B cell (primary cell): ENCODE data around the gene ASB4. TPM values are rescaled to one million over a fixed set of nuclear protein-coding genes. Genes with fewer than 3 reads are reported as not detected.

Source experiments
- ATAC-seq: fragments of 200-7000 bp; cut with Tn5 transposase; one replicate; pipeline ENCODE4 v1.10.0; 2021; ENCODE audit warnings: low read depth, mild to moderate bottlenecking, moderate number of reproducible peaks, moderate library complexity
- CTCF ChIA-PET: fragments of 350-600 bp; sonication (Branson Sonifier 250); formaldehyde crosslinking; loops from one replicate; lab custom pipeline; 2021; ENCODE audit warnings: antibody characterized with exemption, inconsistent platforms; lab: Charles Lee
- POLR2A ChIA-PET: fragments of 350-600 bp; sonication (Branson Sonifier 250); formaldehyde crosslinking; loops from one replicate; lab custom pipeline; 2021; ENCODE audit warnings: antibody characterized with exemption; lab: Charles Lee
- DNase-seq: peaks from one replicate; pipeline ENCODE4 v3.0.0; 2013
- H2AFZ ChIP-seq: 2 replicates; pipeline ENCODE4 v1.6.1; 2012; ENCODE audit warnings: mild to moderate bottlenecking, low read depth, low read length; ENCODE audit not compliant: insufficient read depth, poor library complexity, severe bottlenecking
- H3K27ac ChIP-seq, 2 donors: 1 replicate in 1 of 2; 2 replicates in 1 of 2; pipeline ENCODE4 v1.5.1; 2012 to 2013; ENCODE audit warnings: low read length in 2 of 2, mild to moderate bottlenecking in 2 of 2, moderate library complexity in 1 of 2
- H3K27me3 ChIP-seq, 4 experiments: fragments of 200-600 bp in 1 of 4; sonication (generic) in 1 of 4; replicated peaks in 1 of 4; 1 replicate in 2 of 4; 2 replicates in 2 of 4; pipeline versions ENCODE4 v1.6.1 to v1.7.0; 2013 to 2016; ENCODE audit warnings: low read length in 3 of 4, mild to moderate bottlenecking in 2 of 4, mixed read lengths in 1 of 4, moderate library complexity in 1 of 4; ENCODE audit not compliant: insufficient read depth in 4 of 4, control insufficient read depth in 3 of 4; ENCODE audit errors: control extremely low read depth in 1 of 4
- H3K36me3 ChIP-seq, 2 experiments: replicated peaks in 1 of 2; 1 replicate in 1 of 2; 2 replicates in 1 of 2; pipeline versions ENCODE4 v1.6.1 to v1.7.1; 2013; ENCODE audit warnings: low read length in 1 of 2; ENCODE audit not compliant: insufficient read depth in 2 of 2, control insufficient read depth in 1 of 2; ENCODE audit errors: control extremely low read depth in 1 of 2, extremely low read depth in 1 of 2
- H3K4me1 ChIP-seq, 2 donors: fragments of 200-600 bp in 1 of 2; sonication (generic) in 1 of 2; 1 replicate in 1 of 2; 2 replicates in 1 of 2; pipeline versions ENCODE4 v1.5.1 to v1.6.1; 2013 to 2017; ENCODE audit warnings: low read length in 2 of 2; ENCODE audit not compliant: control insufficient read depth in 2 of 2, insufficient read depth in 2 of 2
- H3K4me2 ChIP-seq: replicated peaks from 2 replicates; pipeline ENCODE3; 2012; ENCODE audit warnings: mild to moderate bottlenecking, low read depth, low read length; ENCODE audit not compliant: poor library complexity, severe bottlenecking
- H3K4me3 ChIP-seq, 5 experiments: fragments of 200-600 bp in 1 of 5; sonication (generic) in 1 of 5; 1 replicate in 3 of 5; 2 replicates in 2 of 5; pipeline versions ENCODE4 v1.5.1 to v1.7.0; 2011 to 2016; ENCODE audit warnings: low read length in 4 of 5, mild to moderate bottlenecking in 4 of 5, low read depth in 2 of 5, control low read depth in 1 of 5, moderate library complexity in 1 of 5; ENCODE audit not compliant: insufficient read depth in 1 of 5; ENCODE audit errors: control extremely low read depth in 1 of 5, extremely low read depth in 1 of 5
- H3K79me2 ChIP-seq: fragments of 200-600 bp; sonication (generic); one replicate; pipeline ENCODE4 v1.6.0; 2016; ENCODE audit warnings: low read length; ENCODE audit not compliant: control insufficient read depth, insufficient read depth
- H3K9ac ChIP-seq: fragments of 200-600 bp; sonication (generic); 2 replicates; pipeline ENCODE4 v1.6.1; 2017; ENCODE audit warnings: mild to moderate bottlenecking, low read length, moderate library complexity
- H3K9me3 ChIP-seq, 3 donors: one replicate each; pipeline versions ENCODE4 v1.6.1 to v1.7.1; 2013; ENCODE audit warnings: low read length in 2 of 3; ENCODE audit not compliant: control insufficient read depth in 2 of 3, insufficient read depth in 1 of 3; ENCODE audit errors: control extremely low read depth in 1 of 3
- H4K20me1 ChIP-seq: 2 replicates; pipeline ENCODE4 v1.6.0; 2012; ENCODE audit warnings: mild to moderate bottlenecking, low read length; ENCODE audit not compliant: insufficient read depth, control insufficient read depth, poor library complexity, severe bottlenecking
- H3K27ac Mint-ChIP-seq: one replicate; pipeline ENCODE4 v1.8.0; 2021; ENCODE audit warnings: mixed read lengths
- H3K27me3 Mint-ChIP-seq: one replicate; pipeline ENCODE4 v1.8.0; 2021; ENCODE audit warnings: mixed read lengths
- H3K4me1 Mint-ChIP-seq: one replicate; pipeline ENCODE4 v1.8.0; 2021; ENCODE audit warnings: mixed read lengths
- H3K4me3 Mint-ChIP-seq: one replicate; pipeline ENCODE4 v1.8.0; 2021; ENCODE audit warnings: mixed read lengths
- H3K9me3 Mint-ChIP-seq: one replicate; pipeline ENCODE4 v1.8.0; 2022; ENCODE audit warnings: mixed read lengths; ENCODE audit not compliant: insufficient read depth
- CTCF ChIP-seq: fragments of 200-600 bp; IDR thresholded peaks from one replicate; pipeline ENCODE4 v1.8.0; 2022; ENCODE audit warnings: antibody characterized with exemption, mild to moderate bottlenecking
- EZH2 ChIP-seq: IDR thresholded peaks from 2 replicates; pipeline ENCODE4 v1.6.1; 2012; ENCODE audit warnings: borderline replicate concordance, low read depth, mild to moderate bottlenecking, moderate library complexity, low read length; ENCODE audit not compliant: insufficient read depth, poor library complexity, severe bottlenecking
- WGBS: methylation state at CpG from one replicate; pipeline ENCODE4 v1.1.5; 2013; ENCODE audit warnings: missing lambda C conversion rate; ENCODE audit not compliant: insufficient coverage; 5-methylcytosine and 5-hydroxymethylcytosine counted together
- intact Hi-C: fragments of 100-400 bp; cut with micrococcal nuclease; formaldehyde crosslinking; loops from one replicate; pipeline ENCODE4 v1.10.0; 2022
- polyA plus RNA-seq: library from polyadenylated mRNA; depleted of rRNA; stranded (reverse); fragments of >200 nt; gene quantifications from 2 replicates; pipeline ENCODE4 v1.2.3, GENCODE V29; 2012
- total RNA-seq, 2 donors: library from RNA; stranded (reverse); fragments of 120-200 nt in 1 of 2; gene quantifications; 1 replicate in 1 of 2; 2 replicates in 1 of 2; pipeline versions ENCODE4 v1.2.3 to v1.2.4, GENCODE V29; 2013 to 2022

Gene ASB4
- total and polyA plus RNA-seq, 2 donors (not counting 1 experiment from before 2014, with no cell fraction given): not detected

- Mint-ChIP-seq H3K4me3 (no peak overlapping the region), H3K4me1 (peaks cover 9% of the 10 kb centered on the region), H3K9me3 (no peaks in the 10 kb centered on the region), H3K27me3 (peaks cover 11% of the 10 kb centered on the region), H3K27ac (no peak overlapping the region)
- POLR2A ChIA-PET: no interaction called here
- Histone ChIP-seq H3K79me2 (no peaks in the 10 kb centered on the region), H3K9me3 (no peaks in the 10 kb centered on the region), H4K20me1 (no peaks in the 10 kb centered on the region), H3K36me3 (no peaks in the 10 kb centered on the region), H3K27me3 (no peaks in the 10 kb centered on the region), H3K27ac (no peak overlapping the region), H3K4me1 (peaks cover 3 to 8% of the 10 kb centered on the region in 2 donors), H3K4me3 (no peak overlapping the region), H2AFZ (no peak overlapping the region), H3K9ac (no peak overlapping the region), H3K4me2 (no peak overlapping the region)
- CTCF ChIA-PET: interaction anchor here (1.4 to 11.3 kb wide), 4 partner anchors 21 to 140 kb away, joined by 4 to 270 read pairs (median 73); no protein-coding TSS in a partner anchor
- intact Hi-C loops: loop anchor here (5.0 kb wide), 2 partner anchors 45 to 60 kb away; no protein-coding TSS in a partner anchor
- WGBS: 100% methylated on average over 1 of the region's 6 CpGs
- DNase-seq (no peak), ATAC-seq (no peak)
- TF ChIP-seq EZH2: no peak
- TF ChIP-seq CTCF: no peak
Measured at GRCh38 chr7:95547361-95548348, 61.9 kb downstream of the ASB4 start.
